Endothelial cell of umbilical vein (primary cell): ENCODE data around the gene AMIGO1. TPM values are rescaled to one million over a fixed set of nuclear protein-coding genes. Genes with fewer than 3 reads are reported as not detected.
"Not testable (repeated sequence)": the region's sequence is repeated elsewhere in the genome, so short reads cannot be mapped to it uniquely, and the experiment has no call there.

Experiments
- BruUV-seq: library from RNA; stranded (reverse); fragments of 400-500 nt; replicated peaks from 2 replicates; lab custom pipeline; 2021; lab: Mats Ljungman, UMichigan
- CTCF ChIA-PET: fragments of 300-600, 350-600 bp; sonication (Branson Sonifier 250); formaldehyde crosslinking; loops from one replicate; lab custom pipeline; 2021; ENCODE audit warnings: antibody characterized with exemption, inconsistent platforms; lab: Charles Lee
- POLR2A ChIA-PET: fragments of 300-600, 350-600 bp; sonication (Branson Sonifier 250); formaldehyde crosslinking; loops from one replicate; lab custom pipeline; 2021; ENCODE audit warnings: antibody characterized with exemption, inconsistent platforms; lab: Charles Lee
- DNase-seq: peaks from one replicate; pipeline ENCODE4 v3.0.0-alpha.2; 2011; ENCODE audit warnings: low read depth, low spot score
- FAIRE-seq: peaks from 2 replicates; lab custom pipeline; 2011; peaks lifted over from hg19 to GRCh38; lab: Jason Lieb, UNC
- H2AFZ ChIP-seq: 2 replicates; pipeline ENCODE4 v1.6.0; 2012; ENCODE audit warnings: low read depth, low read length, control low read depth, inconsistent platforms
- H3K27ac ChIP-seq: 2 replicates; pipeline ENCODE4 v1.5.1; 2011; ENCODE audit warnings: low read depth, mild to moderate bottlenecking, control low read depth, low read length, moderate library complexity; ENCODE audit not compliant: insufficient read depth
- H3K27me3 ChIP-seq, 2 experiments: 2 replicates each; pipeline versions ENCODE4 v1.6.0 to v1.6.1; 2011; ENCODE audit warnings: low read length in 2 of 2, mixed read lengths in 1 of 2; ENCODE audit not compliant: control insufficient read depth in 2 of 2, insufficient read depth in 2 of 2
- H3K36me3 ChIP-seq, 2 experiments: 2 replicates in 1 of 2; 3 replicates in 1 of 2; pipeline ENCODE4 v1.5.1; 2011; ENCODE audit warnings: low read length in 2 of 2, mild to moderate bottlenecking in 1 of 2, moderate library complexity in 1 of 2; ENCODE audit not compliant: control insufficient read depth in 2 of 2, insufficient read depth in 2 of 2; ENCODE audit errors: extremely low read depth in 1 of 2
- H3K4me1 ChIP-seq: 3 replicates; pipeline ENCODE4 v1.5.1; 2011; ENCODE audit warnings: mild to moderate bottlenecking, low read length; ENCODE audit not compliant: control insufficient read depth, insufficient read depth; ENCODE audit errors: extremely low read depth
- H3K4me2 ChIP-seq: 2 replicates; pipeline ENCODE4 v1.6.1; 2011; ENCODE audit warnings: low read length, control low read depth, mixed read lengths; ENCODE audit not compliant: insufficient read depth
- H3K4me3 ChIP-seq, 3 experiments: fragments of 200-600 bp in 1 of 3; sonication (generic), shearing (Covaris generic) in 1 of 3; replicated peaks in 1 of 3; 2 replicates each; pipeline ENCODE4 v1.5.1; 2011 to 2016; ENCODE audit warnings: control low read depth in 3 of 3, low read length in 3 of 3, mild to moderate bottlenecking in 2 of 3, inconsistent platforms in 1 of 3, low read depth in 1 of 3, moderate library complexity in 1 of 3; ENCODE audit not compliant: insufficient read depth in 1 of 3
- H3K79me2 ChIP-seq: 2 replicates; pipeline ENCODE4 v1.6.0; 2012; ENCODE audit warnings: low read length, inconsistent platforms; ENCODE audit not compliant: control insufficient read depth, insufficient read depth
- H3K9ac ChIP-seq: replicated peaks from 2 replicates; pipeline ENCODE3; 2011; ENCODE audit warnings: low read length, control low read depth; ENCODE audit not compliant: insufficient read depth; ENCODE audit errors: extremely low read depth
- H3K9me1 ChIP-seq: replicated peaks from 3 replicates; pipeline ENCODE4 v1.6.0; 2011; ENCODE audit warnings: mild to moderate bottlenecking, low read length; ENCODE audit not compliant: control insufficient read depth, insufficient read depth; ENCODE audit errors: extremely low read depth
- H3K9me3 ChIP-seq: replicated peaks from 2 replicates; pipeline ENCODE4 v1.5.1; 2012; ENCODE audit warnings: low read length, inconsistent platforms; ENCODE audit not compliant: control insufficient read depth, insufficient read depth
- H4K20me1 ChIP-seq: replicated peaks from 2 replicates; pipeline ENCODE3; 2011; ENCODE audit warnings: mild to moderate bottlenecking, low read length; ENCODE audit not compliant: control insufficient read depth, insufficient read depth; ENCODE audit errors: extremely low read depth
- MYC ChIP-seq: IDR thresholded peaks from one replicate; pipeline ENCODE4 v1.6.1; 2011; ENCODE audit warnings: mild to moderate bottlenecking, low read depth, low read length
- POLR2A ChIP-seq: IDR thresholded peaks from 2 replicates; pipeline ENCODE4 v1.6.1; 2012; ENCODE audit warnings: low read depth, mild to moderate bottlenecking, control low read depth, low read length
- dilution Hi-C: fragments of 300-500 bp; cut with MboI; formaldehyde crosslinking; loops from one replicate; pipeline ENCODE4 v1.15.0; 2019; ENCODE audit warnings: low sequenced_read_pairs; ENCODE audit not compliant: extremely low pct_ligation_motif_present
- intact Hi-C: fragments of 100-400 bp; cut with micrococcal nuclease; formaldehyde crosslinking; loops from one replicate; pipeline ENCODE4 v1.10.0; 2022
- polyA plus RNA-seq, 4 experiments: library from polyadenylated mRNA; depleted of rRNA in 3 of 4; stranded (reverse) in 3 of 4; unstranded in 1 of 4; fragments of >200 nt; gene quantifications; 2 replicates each; pipeline versions ENCODE4 v1.2.1 to v1.2.3, GENCODE V29; 2011 to 2012; ENCODE audit warnings: missing spikeins in 1 of 4
- total RNA-seq: library from RNA; stranded (reverse); gene quantifications from 2 replicates; pipeline ENCODE4 v1.2.3, GENCODE V29; 2021

AMIGO1 gene
- total and polyA plus RNA-seq, 2 donors (not counting 3 experiments of a cell fraction or from before 2014, with no cell fraction given): 0.80 to 0.88 TPM

- no peak overlapping the region for H3K4me3 ChIP-seq
- POLR2A ChIA-PET: no interaction called here
- peaks cover 32 to 40% of the 10 kb centered on the region in 2 experiments for H3K27me3 ChIP-seq
- no peak overlapping the region for H3K4me2 ChIP-seq
- no peaks in the 10 kb centered on the region for H3K4me1 ChIP-seq
- H3K36me3 ChIP-seq: no peaks in the 10 kb centered on the region
- H3K27ac ChIP-seq: no peak overlapping the region
- H2AFZ ChIP-seq: no peak overlapping the region
- no peaks in the 10 kb centered on the region for H3K79me2 ChIP-seq
- no peak for DNase-seq
- dilution Hi-C loops: no loop called here
- FAIRE-seq: no peak
- no peaks in the 10 kb centered on the region for H4K20me1 ChIP-seq
- no peak overlapping the region for H3K9ac ChIP-seq
- CTCF ChIA-PET: no interaction called here
- H3K9me3 ChIP-seq: no peaks in the 10 kb centered on the region
- no TSS peak for BruUV-seq
- no peak for TF ChIP-seq MYC
- no peak for TF ChIP-seq POLR2A
- intact Hi-C loops: no loop called here
- H3K9me1 ChIP-seq: no peaks in the 10 kb centered on the region
Observed at GRCh38 chr1:109474697-109475096, 34.8 kb downstream of the AMIGO1 start.

GRCh38 chr1:109473284-109474057, 36.1 kb downstream of the AMIGO1 start:
- H3K4me2 ChIP-seq, intact Hi-C loops, H3K9me3 ChIP-seq, dilution Hi-C loops, BruUV-seq, H3K79me2 ChIP-seq, H3K9ac ChIP-seq, H2AFZ ChIP-seq, H3K9me1 ChIP-seq, DNase-seq, H3K36me3 ChIP-seq, CTCF ChIA-PET, H3K4me1 ChIP-seq, H4K20me1 ChIP-seq, H3K4me3 ChIP-seq, H3K27ac ChIP-seq, FAIRE-seq: not testable (repeated sequence)
- H3K27me3 ChIP-seq: peaks cover 44 to 45% of the 10 kb centered on the region in 2 experiments
- POLR2A ChIA-PET: interaction anchor here (0.7 kb wide), 1 partner anchor 41 kb away, joined by 8 read pairs; no protein-coding TSS in a partner anchor
